Activated T-cell treated with anti-CD3 and anti-CD28 coated beads, Interleukin-2, amount 50 U/mL, for 24 hours (primary cell): ENCODE results near the gene ELP1.

Experiments used
- DNase-seq: peaks from one replicate; pipeline ENCODE4 v3.0.0-alpha.2; 2020
- H3K27ac Mint-ChIP-seq: 2 replicates; pipeline ENCODE4 v1.8.0; 2020; ENCODE audit warnings: mild to moderate bottlenecking, mixed read lengths
- H3K27me3 Mint-ChIP-seq: 2 replicates; pipeline ENCODE4 v1.8.0; 2020; ENCODE audit warnings: mixed read lengths
- H3K36me3 Mint-ChIP-seq: 2 replicates; pipeline ENCODE4 v1.8.0; 2020; ENCODE audit warnings: low read depth, mixed read lengths
- H3K4me1 Mint-ChIP-seq: 2 replicates; pipeline ENCODE4 v1.8.0; 2020; ENCODE audit warnings: low read depth, mixed read lengths
- H3K4me3 Mint-ChIP-seq: 2 replicates; pipeline ENCODE4 v1.8.0; 2020; ENCODE audit warnings: mild to moderate bottlenecking, moderate library complexity, mixed read lengths
- H3K9me3 Mint-ChIP-seq: 2 replicates; pipeline ENCODE4 v1.8.0; 2020; ENCODE audit warnings: mixed read lengths

The ELP1 gene

DNA sequence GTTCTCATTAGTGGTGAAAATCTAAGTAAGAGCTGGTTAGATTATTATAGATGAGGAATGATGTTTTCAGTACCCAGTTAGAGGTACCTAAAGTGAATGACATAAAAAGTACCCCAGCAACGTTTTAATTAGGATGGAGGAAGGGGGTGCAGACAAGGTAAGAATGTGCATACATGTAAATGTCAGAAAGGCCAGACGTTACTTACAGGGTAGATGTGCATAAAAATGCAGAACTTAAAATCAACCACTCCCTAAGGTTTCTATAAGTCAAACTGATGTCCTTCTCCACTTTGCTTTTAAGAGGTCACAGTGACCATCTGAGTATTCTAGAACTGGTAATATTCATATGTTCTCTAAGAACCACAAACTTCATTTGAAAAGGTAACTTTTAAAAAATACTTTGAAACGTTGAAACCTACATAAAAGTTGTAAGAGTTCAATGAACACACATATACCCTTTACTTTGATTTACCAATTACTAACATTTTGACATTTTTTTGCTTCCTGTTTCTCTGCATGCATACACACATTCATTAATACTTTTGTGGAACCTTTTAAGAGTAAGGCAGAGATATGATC, 53.1 kb downstream of the ELP1 start:
- H3K36me3 Mint-ChIP-seq, result peaks cover 86% of the 10 kb centered on the region
- H3K27ac Mint-ChIP-seq, result no peak overlapping the region
- no peak overlapping the region for H3K4me3 Mint-ChIP-seq
- H3K27me3 Mint-ChIP-seq, result no peaks in the 10 kb centered on the region
- H3K4me1 Mint-ChIP-seq, result peaks cover 10% of the 10 kb centered on the region
- no peak for DNase-seq
- H3K9me3 Mint-ChIP-seq, result no peaks in the 10 kb centered on the region

DNA sequence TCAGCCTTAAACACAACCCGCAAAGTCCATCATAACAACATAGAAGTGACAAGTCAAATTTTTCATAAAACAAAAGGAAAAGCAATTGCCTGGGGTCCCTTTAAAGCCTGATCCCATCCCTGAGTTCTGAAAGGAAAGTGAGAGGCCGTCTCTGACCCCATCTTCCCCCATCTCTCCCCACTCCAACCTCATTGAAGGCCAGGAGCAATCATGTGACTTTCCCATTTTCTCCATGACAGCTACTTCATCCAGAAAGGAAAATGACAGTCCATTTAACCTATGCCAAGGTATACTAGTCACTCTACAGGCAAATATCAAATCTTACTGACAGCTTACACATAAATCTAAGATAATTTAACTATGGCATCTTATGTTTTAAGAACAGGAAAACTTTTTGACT, 56.4 kb downstream of the ELP1 start:
- peaks cover 5% of the 10 kb centered on the region for H3K4me1 Mint-ChIP-seq
- no peak overlapping the region for H3K4me3 Mint-ChIP-seq
- H3K27ac Mint-ChIP-seq, result no peak overlapping the region
- peaks cover 96% of the 10 kb centered on the region for H3K36me3 Mint-ChIP-seq
- no peak for DNase-seq
- H3K27me3 Mint-ChIP-seq, result no peaks in the 10 kb centered on the region
- no peaks in the 10 kb centered on the region for H3K9me3 Mint-ChIP-seq

DNA sequence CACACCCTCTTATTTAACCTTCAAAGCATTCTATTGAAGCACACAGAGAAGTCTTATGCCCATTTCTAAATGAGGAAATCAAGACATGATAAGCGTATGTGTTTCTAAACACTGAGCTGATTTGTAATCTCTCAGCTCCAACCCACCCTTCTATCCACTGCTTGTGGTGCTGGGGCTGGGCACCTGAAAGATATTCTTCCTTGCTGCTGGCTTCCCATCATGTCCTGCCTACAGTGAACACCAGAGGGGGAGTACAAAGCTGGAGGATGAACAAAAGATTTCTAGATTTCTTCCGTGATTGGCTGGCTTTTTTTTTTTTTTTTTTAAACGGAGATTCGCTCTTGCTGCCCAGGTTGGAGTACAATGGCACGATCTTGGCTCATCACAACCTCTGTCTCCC, 57.5 kb downstream of the ELP1 start:
- peaks cover 6% of the 10 kb centered on the region for H3K9me3 Mint-ChIP-seq
- no peak for DNase-seq
- H3K4me1 Mint-ChIP-seq, result peaks cover 5% of the 10 kb centered on the region
- peaks cover 95% of the 10 kb centered on the region for H3K36me3 Mint-ChIP-seq
- H3K27ac Mint-ChIP-seq, result no peak overlapping the region
- H3K4me3 Mint-ChIP-seq, result no peak overlapping the region
- no peaks in the 10 kb centered on the region for H3K27me3 Mint-ChIP-seq

DNA sequence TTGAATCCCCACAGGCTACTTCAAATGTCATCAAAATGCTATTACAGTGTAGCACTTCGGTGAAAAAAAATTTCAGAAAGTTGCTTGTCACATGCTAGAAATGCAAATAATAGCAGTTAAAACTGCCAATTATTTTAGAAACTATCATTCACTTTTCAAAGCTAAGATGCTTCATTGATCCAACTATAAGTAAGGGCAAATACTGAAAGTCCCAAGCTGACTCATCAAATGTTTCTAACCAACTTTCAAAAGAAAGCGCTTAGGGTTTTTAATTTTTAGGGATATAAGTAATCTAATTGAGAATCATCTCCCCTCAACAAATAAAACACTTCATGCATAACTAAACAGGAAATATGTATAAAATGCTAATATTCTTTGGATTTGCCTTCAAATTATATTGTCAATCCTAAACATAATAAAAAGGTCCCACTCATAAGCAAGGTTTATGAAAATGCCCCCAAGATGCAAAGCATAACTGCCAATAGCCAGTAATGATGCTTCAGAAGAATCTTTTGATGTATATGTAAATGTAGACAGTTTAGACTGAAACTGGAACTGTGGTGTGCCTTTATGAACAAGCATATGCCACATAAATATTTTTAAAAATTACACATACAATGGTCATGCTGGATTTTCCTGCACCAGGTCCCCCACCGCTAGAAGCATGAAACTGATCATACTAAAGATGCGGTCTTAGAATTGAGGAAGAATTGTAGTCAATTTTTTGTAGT, 59.7 kb downstream of the ELP1 start:
- peak overlapping the region; percentile 6 for H3K27ac Mint-ChIP-seq
- DNase-seq, result no peak
- H3K9me3 Mint-ChIP-seq, result peaks cover 6% of the 10 kb centered on the region
- H3K4me3 Mint-ChIP-seq, result no peak overlapping the region
- H3K4me1 Mint-ChIP-seq, result peaks cover 5% of the 10 kb centered on the region
- H3K27me3 Mint-ChIP-seq, result no peaks in the 10 kb centered on the region
- peaks cover 95% of the 10 kb centered on the region for H3K36me3 Mint-ChIP-seq

DNA sequence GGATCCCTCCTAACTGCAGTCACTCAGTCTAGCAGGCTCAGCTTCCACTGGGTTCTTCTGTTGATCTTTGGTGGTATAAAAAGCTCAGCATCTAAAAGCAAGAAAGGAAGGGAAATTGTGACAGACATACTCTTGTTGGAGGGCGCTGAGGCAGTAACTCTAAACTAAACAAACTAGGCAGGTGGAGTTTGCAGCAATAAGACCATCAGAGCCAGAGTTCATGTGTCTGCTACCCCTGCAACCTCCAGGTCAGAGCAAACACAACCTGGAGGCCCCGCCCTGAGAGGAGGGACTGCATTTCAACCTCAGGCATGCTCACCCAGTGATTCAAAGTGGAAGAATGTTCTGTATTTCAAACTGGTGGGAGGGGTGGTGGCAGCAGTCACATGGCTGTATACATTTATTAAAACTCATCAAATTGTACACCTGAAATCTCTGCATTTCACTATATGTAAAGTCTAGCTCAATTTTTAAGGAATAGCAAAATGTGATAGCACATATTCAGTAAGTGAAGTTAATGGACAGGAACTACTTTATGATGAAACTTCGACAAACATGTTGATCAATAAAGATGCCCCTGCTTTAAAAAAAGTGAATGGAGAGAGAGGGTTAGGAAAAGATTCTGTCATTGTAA, 64.7 kb downstream of the ELP1 start:
- peaks cover under 1% of the 10 kb centered on the region for H3K4me1 Mint-ChIP-seq
- H3K27ac Mint-ChIP-seq, result no peak overlapping the region
- peaks cover 68% of the 10 kb centered on the region for H3K36me3 Mint-ChIP-seq
- H3K27me3 Mint-ChIP-seq, result no peaks in the 10 kb centered on the region
- no peak for DNase-seq
- H3K4me3 Mint-ChIP-seq, result no peak overlapping the region
- peaks cover 6% of the 10 kb centered on the region for H3K9me3 Mint-ChIP-seq

DNA sequence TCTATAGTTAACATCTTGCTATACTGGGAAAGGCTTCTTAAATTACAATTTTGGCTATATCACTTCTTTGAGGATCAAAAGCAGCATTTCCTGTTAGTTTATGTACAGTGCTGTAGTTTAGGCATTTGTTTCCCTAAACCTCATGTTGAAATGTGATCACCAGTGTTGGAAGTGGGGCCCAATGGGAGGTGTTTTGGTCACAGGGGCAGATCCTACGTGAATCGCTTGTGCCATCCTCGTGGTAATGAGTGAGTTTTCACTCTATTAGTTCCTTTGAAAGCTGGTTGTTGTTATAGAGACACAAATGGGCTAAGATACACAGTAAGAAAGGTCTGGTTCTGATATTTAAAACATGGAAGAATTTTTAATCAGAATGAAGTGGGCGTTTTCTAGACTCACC, 66.1 kb downstream of the ELP1 start:
- no peak for DNase-seq
- H3K27ac Mint-ChIP-seq, result no peak overlapping the region
- H3K36me3 Mint-ChIP-seq, result peaks cover 55% of the 10 kb centered on the region
- H3K4me1 Mint-ChIP-seq, result no peaks in the 10 kb centered on the region
- peaks cover 6% of the 10 kb centered on the region for H3K9me3 Mint-ChIP-seq
- no peak overlapping the region for H3K4me3 Mint-ChIP-seq
- no peaks in the 10 kb centered on the region for H3K27me3 Mint-ChIP-seq

DNA sequence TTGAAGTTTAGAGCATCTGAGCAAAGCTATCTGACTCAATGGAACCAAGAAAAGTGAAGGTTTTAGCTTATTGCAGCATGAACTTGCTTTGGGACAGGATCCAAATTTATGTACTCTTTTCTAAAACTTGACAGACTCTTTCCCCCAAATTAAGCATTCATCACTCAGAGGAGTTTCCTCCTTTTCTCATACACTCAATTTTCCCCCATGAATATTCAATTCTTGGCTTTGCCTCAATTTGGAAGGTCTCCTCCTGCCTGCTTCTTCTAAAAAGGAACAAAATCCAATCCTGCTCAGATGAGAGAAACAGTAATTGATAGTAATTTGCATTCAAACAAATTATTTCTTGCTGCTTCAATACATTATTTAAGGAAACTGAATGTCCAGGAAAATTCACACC, 66.8 kb downstream of the ELP1 start:
- Mint-ChIP-seq H3K4me1 (no peaks in the 10 kb centered on the region), H3K36me3 (peaks cover 55% of the 10 kb centered on the region), H3K9me3 (peaks cover 6% of the 10 kb centered on the region), H3K27ac (no peak overlapping the region), H3K4me3 (no peak overlapping the region), H3K27me3 (no peaks in the 10 kb centered on the region)
- DNase-seq, result no peak

DNA sequence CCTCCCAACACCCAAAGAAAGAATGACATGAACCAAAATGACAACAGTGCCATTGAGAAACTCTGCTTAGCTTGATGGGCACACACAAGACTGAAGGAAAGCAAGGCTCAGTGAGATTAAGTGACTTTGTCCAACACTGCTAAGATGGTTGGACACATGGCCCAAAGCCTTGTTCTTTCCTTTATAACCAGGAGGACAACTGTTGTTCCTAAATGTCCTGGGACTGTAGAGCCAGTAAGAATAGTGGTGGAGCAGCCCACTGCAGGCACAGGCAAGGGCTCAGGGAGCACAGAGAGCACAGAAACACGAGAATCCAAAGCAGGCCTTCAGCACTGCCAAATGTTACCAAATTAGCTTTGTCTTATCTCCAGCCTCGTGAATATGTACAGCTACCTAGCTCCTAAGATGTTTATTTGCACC, 67.9 kb downstream of the ELP1 start:
- Mint-ChIP-seq H3K4me1 (no peaks in the 10 kb centered on the region), H3K9me3 (no peaks in the 10 kb centered on the region), H3K27me3 (no peaks in the 10 kb centered on the region), H3K27ac (no peak overlapping the region), H3K4me3 (no peak overlapping the region), H3K36me3 (peaks cover 44% of the 10 kb centered on the region)
- DNase-seq, result no peak

DNA sequence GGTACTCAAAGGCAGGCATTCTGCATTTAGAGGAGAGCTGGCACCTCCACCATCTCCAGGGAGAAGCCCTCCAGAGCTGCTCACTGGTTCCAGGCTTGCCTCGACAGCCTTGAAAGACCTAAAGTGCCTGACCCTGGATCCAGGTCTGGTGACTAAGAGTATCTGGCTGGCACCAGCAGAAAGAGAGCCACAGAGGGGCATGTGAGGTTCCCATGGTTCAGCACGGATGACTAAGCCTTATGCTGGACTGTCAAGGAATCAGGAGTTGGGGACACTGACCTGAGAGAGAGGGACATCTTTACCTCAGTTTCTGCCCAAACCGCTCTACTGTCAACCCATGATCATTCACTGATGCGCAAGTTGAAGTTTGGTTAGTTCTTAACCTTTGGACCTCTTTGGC, 68.9 kb downstream of the ELP1 start:
- H3K27me3 Mint-ChIP-seq, result no peaks in the 10 kb centered on the region
- no peaks in the 10 kb centered on the region for H3K4me1 Mint-ChIP-seq

DNA sequence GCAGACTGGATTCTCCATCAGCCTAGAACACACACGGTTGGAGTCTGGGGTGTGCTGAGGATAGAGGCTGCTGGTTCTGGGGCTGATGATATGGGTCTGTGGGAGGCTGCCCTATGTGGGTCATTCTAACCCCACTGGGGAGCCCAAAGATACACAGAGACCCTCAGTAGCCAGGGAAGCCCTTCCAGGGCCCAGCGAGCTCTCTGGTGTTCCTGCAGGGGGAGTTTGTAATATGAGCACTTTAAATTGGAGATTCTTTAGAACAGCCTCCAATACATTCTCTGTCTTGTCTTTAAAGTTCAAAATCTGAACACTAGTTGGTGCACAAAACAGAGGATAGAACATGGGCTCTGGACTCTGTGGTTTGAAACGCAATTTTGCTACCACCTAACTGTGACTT, 69.5 kb downstream of the ELP1 start:
- H3K4me1 Mint-ChIP-seq, result peaks cover 5% of the 10 kb centered on the region
- no peaks in the 10 kb centered on the region for H3K9me3 Mint-ChIP-seq
- no peak overlapping the region for H3K27ac Mint-ChIP-seq
- no peaks in the 10 kb centered on the region for H3K27me3 Mint-ChIP-seq
- no peak overlapping the region for H3K4me3 Mint-ChIP-seq
- no peak for DNase-seq
- peaks cover 31% of the 10 kb centered on the region for H3K36me3 Mint-ChIP-seq

More for the DNA sequence above, 68.9 kb downstream of the ELP1 start:
- no peak for DNase-seq
- Mint-ChIP-seq H3K27ac (no peak overlapping the region), H3K36me3 (peaks cover 35% of the 10 kb centered on the region), H3K9me3 (no peaks in the 10 kb centered on the region), H3K4me3 (no peak overlapping the region)

DNA sequence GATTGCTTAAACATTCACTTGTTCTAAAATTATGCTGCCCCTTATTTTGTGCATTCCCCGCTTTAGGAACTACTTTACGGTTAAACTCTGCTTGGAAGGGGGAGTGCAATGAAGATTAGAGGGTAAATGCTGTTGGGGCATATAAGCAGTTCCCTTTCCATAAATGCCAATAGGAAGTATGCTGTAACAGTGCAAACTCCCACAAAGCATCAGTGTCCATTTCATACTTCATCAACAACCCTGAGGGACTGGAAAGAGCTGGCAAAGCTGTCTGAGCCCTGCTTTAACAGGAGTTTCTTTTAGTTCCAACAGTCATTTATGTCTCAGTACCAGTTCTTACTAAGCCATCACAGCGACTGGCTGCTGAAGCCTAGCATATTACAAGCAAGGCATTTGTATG, 70.0 kb downstream of the ELP1 start:
- no peak for DNase-seq
- Mint-ChIP-seq H3K27ac (no peak overlapping the region), H3K9me3 (no peaks in the 10 kb centered on the region), H3K27me3 (no peaks in the 10 kb centered on the region), H3K4me3 (no peak overlapping the region), H3K4me1 (peaks cover 5% of the 10 kb centered on the region), H3K36me3 (peaks cover 25% of the 10 kb centered on the region)

DNA sequence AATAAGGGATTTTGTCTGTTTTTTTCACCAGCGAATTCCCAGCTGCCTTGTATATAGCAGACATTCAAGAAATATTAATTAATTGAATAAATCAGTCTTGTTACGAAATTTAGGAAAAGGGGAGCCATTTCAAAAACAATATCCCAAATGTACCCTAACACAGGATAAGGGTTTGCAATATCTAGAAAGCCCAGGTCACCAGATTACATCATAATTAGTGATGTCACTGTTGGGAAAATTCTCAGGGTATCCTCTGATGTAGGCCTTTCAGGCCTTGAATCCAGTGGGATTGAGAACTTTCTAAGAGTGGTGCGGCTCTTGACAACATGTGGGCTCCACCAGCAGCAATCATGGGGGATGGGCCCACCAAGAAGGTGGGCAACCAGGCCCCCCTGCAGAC, 71.9 kb downstream of the ELP1 start, which contains the start of gene ACTL7A:
TSS of gene ACTL7A (plus strand) at position 270 of the 400 bp plus-strand sequence. CDS start at position 327, 57 bp downstream.
- DNase-seq, result no peak
- H3K4me1 Mint-ChIP-seq, result peaks cover 5% of the 10 kb centered on the region
- H3K4me3 Mint-ChIP-seq, result no peak within 1 kb of the TSS
- H3K27ac Mint-ChIP-seq, result no peak within 1 kb of the TSS
- H3K9me3 Mint-ChIP-seq, result no peaks in the 10 kb centered on the region
- H3K27me3 Mint-ChIP-seq, result no peaks in the 10 kb centered on the region
- H3K36me3 Mint-ChIP-seq, result peaks cover 6% of the 10 kb centered on the region

DNA sequence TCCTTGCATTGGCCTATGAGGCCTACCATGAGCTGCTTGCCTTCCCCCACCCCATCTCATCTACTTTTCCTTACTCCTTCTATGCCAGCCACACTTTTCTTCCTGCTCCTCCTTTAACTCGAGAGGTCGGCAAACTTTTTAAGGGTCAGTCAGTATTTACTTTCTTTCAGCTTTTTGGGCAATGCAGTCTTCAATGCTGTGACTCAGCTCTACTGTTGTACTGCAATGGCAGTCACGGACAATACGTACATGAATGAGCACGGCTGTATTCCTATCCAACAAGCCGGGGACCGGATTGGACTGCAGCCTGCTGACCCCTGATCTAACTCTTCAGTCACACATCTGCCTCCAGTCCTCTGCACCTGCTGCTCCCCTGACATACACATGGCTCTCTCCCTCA, 72.5 kb downstream of the ELP1 start:
- no peak for DNase-seq
- peaks cover 5% of the 10 kb centered on the region for H3K4me1 Mint-ChIP-seq
- H3K36me3 Mint-ChIP-seq, result peaks cover 6% of the 10 kb centered on the region
- H3K27ac Mint-ChIP-seq, result no peak overlapping the region
- no peak overlapping the region for H3K4me3 Mint-ChIP-seq
- H3K27me3 Mint-ChIP-seq, result no peaks in the 10 kb centered on the region
- H3K9me3 Mint-ChIP-seq, result no peaks in the 10 kb centered on the region

DNA sequence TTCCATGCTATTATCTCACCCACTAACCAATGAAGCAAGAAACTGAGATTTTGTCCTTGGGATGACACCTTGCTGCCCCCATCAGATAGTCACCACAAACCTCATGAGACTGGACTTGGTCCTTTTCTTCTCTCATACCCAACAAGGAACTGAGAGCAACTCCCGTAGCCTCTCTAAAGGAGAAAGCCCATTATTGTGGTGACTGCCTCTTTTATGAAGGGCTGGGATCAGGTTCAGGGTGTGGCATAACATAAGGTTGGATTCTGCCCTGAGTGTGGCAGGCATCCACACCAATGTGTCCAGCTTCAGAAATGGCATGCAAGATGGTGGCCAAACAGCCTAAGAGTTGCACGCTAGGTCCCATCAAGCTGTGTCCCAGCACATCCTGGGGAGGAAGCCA, 73.2 kb downstream of the ELP1 start:
- H3K4me1 Mint-ChIP-seq, result peaks cover 5% of the 10 kb centered on the region
- no peaks in the 10 kb centered on the region for H3K9me3 Mint-ChIP-seq
- H3K27ac Mint-ChIP-seq, result no peak overlapping the region
- no peak for DNase-seq
- H3K27me3 Mint-ChIP-seq, result no peaks in the 10 kb centered on the region
- no peak overlapping the region for H3K4me3 Mint-ChIP-seq
- H3K36me3 Mint-ChIP-seq, result peaks cover 6% of the 10 kb centered on the region

DNA sequence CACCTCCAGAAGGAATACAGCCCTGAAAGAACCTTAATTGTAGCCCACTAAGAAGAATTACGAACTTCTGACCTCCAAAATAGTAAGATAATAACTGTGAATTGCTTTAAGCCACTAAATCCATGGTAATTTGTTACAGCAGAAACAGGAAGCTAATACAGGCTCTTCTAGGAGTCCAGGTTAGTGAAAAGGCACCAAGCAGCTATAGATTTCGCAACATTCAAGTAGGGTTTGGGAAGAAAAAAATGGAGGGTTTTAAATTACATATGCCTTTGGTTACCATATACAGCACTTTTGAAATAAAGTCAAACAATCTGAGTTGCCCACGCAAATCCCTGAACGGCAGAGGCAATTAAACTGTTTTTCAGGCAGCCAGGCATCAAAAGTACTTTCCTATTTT, 73.6 kb downstream of the ELP1 start:
- H3K27me3 Mint-ChIP-seq, result no peaks in the 10 kb centered on the region
- H3K9me3 Mint-ChIP-seq, result no peaks in the 10 kb centered on the region
- DNase-seq, result no peak

More for the DNA sequence above, 73.6 kb downstream of the ELP1 start:
- Mint-ChIP-seq H3K36me3 (peaks cover 6% of the 10 kb centered on the region), H3K4me3 (no peak overlapping the region), H3K4me1 (peaks cover 5% of the 10 kb centered on the region), H3K27ac (no peak overlapping the region)
